ENCODE measurements around the gene HDAC10. TPM values are rescaled to one million over a fixed set of nuclear protein-coding genes. Genes with fewer than 3 reads are reported as not detected.

The HDAC10 gene
- total and polyA plus RNA-seq, 3 donors from 2014 or later: 13.5 to 33.1 (median 32.1) TPM

GRCh38 chr22:50264946-50265669, 14.0 kb upstream of the HDAC10 start:
- no peak for DNase-seq
- H3K4me1 ChIP-seq: peaks cover 37% of the 10 kb centered on the region
- TF ChIP-seq POLR2A (IDR thresholded peaks at IDR 0.05): no peak
- intact Hi-C loops (cut with DNase I; ENCODE audit: low total_unique reads): no loop called here
- H3K36me3 ChIP-seq (ENCODE audit: low read depth, missing control alignments): no peaks in the 10 kb centered on the region
- 91 to 96% methylated on average over 3 to 15 of the region's 15 CpGs for WGBS, 2 donors
- H3K4me3 ChIP-seq: no peak overlapping the region
- no peaks in the 10 kb centered on the region for H3K9me3 ChIP-seq
- no peaks in the 10 kb centered on the region for H3K27me3 ChIP-seq
- H3K27ac ChIP-seq: no peak overlapping the region

GRCh38 chr22:50264104-50264745, 13.2 kb upstream of the HDAC10 start:
- no peak overlapping the region for H3K4me3 ChIP-seq
- H3K9me3 ChIP-seq: no peaks in the 10 kb centered on the region
- H3K4me1 ChIP-seq: peaks cover 29% of the 10 kb centered on the region
- DNase-seq: no peak
- TF ChIP-seq POLR2A (IDR thresholded peaks at IDR 0.05): no peak
- no peak for TF ChIP-seq CTCF (IDR thresholded peaks at IDR 0.05)
- 89 to 93% methylated on average over 6 to 15 of the region's 15 CpGs for WGBS, 2 donors
- H3K27me3 ChIP-seq: no peaks in the 10 kb centered on the region
- no peak overlapping the region for H3K27ac ChIP-seq
- intact Hi-C loops (cut with DNase I; ENCODE audit: low total_unique reads): no loop called here
- H3K36me3 ChIP-seq (ENCODE audit: low read depth, missing control alignments): no peaks in the 10 kb centered on the region

GRCh38 chr22:50262973-50263617, 12.0 kb upstream of the HDAC10 start:
- peaks cover 18% of the 10 kb centered on the region for H3K4me1 ChIP-seq
- H3K9me3 ChIP-seq: no peaks in the 10 kb centered on the region
- DNase-seq: no peak
- intact Hi-C loops (cut with DNase I; ENCODE audit: low total_unique reads): no loop called here
- H3K4me3 ChIP-seq: no peak overlapping the region
- H3K27me3 ChIP-seq: no peaks in the 10 kb centered on the region
- no peaks in the 10 kb centered on the region for H3K36me3 ChIP-seq (ENCODE audit: low read depth, missing control alignments)
- 65 to 75% methylated on average over 4 to 9 of the region's 9 CpGs for WGBS, 2 donors
- TF ChIP-seq POLR2A (IDR thresholded peaks at IDR 0.05): no peak
- TF ChIP-seq CTCF (IDR thresholded peaks at IDR 0.05): no peak
- H3K27ac ChIP-seq: no peak overlapping the region

- TF ChIP-seq CTCF (IDR thresholded peaks at IDR 0.05) (no peak), POLR2A (IDR thresholded peaks at IDR 0.05) (no peak)
- Histone ChIP-seq H3K4me1 (peaks cover 14% of the 10 kb centered on the region), H3K27ac (no peak overlapping the region), H3K36me3 (ENCODE audit: low read depth, missing control alignments) (no peaks in the 10 kb centered on the region), H3K4me3 (no peak overlapping the region), H3K27me3 (no peaks in the 10 kb centered on the region), H3K9me3 (no peaks in the 10 kb centered on the region)
- 73 to 81% methylated on average over 6 to 7 of the region's 7 CpGs for WGBS, 2 donors
- intact Hi-C loops (cut with DNase I; ENCODE audit: low total_unique reads): no loop called here
- DNase-seq: no peak
These were observed 11.4 kb upstream of the HDAC10 start for GRCh38 chr22:50262460-50262911.
